RWPE2 (cell line): ENCODE measurements around the gene GATD1.
A peak's percentile ranks its signal among the peaks of the same experiment; 100 is the strongest.

Source experiments
- ATAC-seq: fragments of 200-7000 bp; cut with Tn5 transposase; 3 replicates; pipeline ENCODE4 v1.9.1; 2021; ENCODE audit warnings: low read depth
- DNase-seq: peaks from one replicate; pipeline ENCODE4 v3.0.0-alpha.2; 2020; ENCODE audit warnings: low spot score
- H3K27ac ChIP-seq: fragments of 450-650 bp; 2 replicates; pipeline ENCODE4 v1.5.1; 2017; ENCODE audit warnings: mild to moderate bottlenecking; ENCODE audit not compliant: poor library complexity, severe bottlenecking
- H3K27me3 ChIP-seq: fragments of 250-450 bp; sonication (Bioruptor Pico); 2 replicates; pipeline ENCODE4 v1.5.1; 2021; ENCODE audit warnings: mild to moderate bottlenecking, moderate library complexity; ENCODE audit not compliant: insufficient read depth, poor library complexity, severe bottlenecking
- H3K36me3 ChIP-seq: fragments of 250-450 bp; sonication (Bioruptor Pico); 2 replicates; pipeline ENCODE4 v1.5.1; 2020; ENCODE audit warnings: low read depth, mild to moderate bottlenecking, moderate library complexity
- H3K4me1 ChIP-seq: fragments of 250-450 bp; sonication (Bioruptor Pico); 2 replicates; pipeline ENCODE4 v1.5.1; 2021; ENCODE audit warnings: mild to moderate bottlenecking, moderate library complexity; ENCODE audit not compliant: insufficient read depth, poor library complexity, severe bottlenecking
- H3K4me3 ChIP-seq: fragments of 250-450 bp; sonication (Bioruptor Pico); 2 replicates; pipeline ENCODE4 v1.5.1; 2021; ENCODE audit warnings: mild to moderate bottlenecking, moderate library complexity; ENCODE audit not compliant: severe bottlenecking
- H3K9me3 ChIP-seq: fragments of 250-450 bp; sonication (Bioruptor Pico); 2 replicates; pipeline ENCODE4 v1.5.1; 2021; ENCODE audit warnings: mild to moderate bottlenecking, moderate library complexity; ENCODE audit not compliant: severe bottlenecking
- CTCF ChIP-seq: fragments of 450-650 bp; IDR thresholded peaks from one replicate; pipeline ENCODE4 v1.5.1; 2017; ENCODE audit warnings: mild to moderate bottlenecking, moderate library complexity; ENCODE audit not compliant: poor library complexity, severe bottlenecking

Gene GATD1

GRCh38 chr11:795634-796564 lies 18.6 kb upstream of the GATD1 start:
- H3K4me3 ChIP-seq, result peak overlapping the region; percentile 69
- peaks cover 2% of the 10 kb centered on the region for H3K4me1 ChIP-seq
- H3K9me3 ChIP-seq, result no peaks in the 10 kb centered on the region
- H3K27ac ChIP-seq, result peak overlapping the region; percentile 70
- DNase-seq (no peak), ATAC-seq (peak; percentile 52)
- no peaks in the 10 kb centered on the region for H3K27me3 ChIP-seq
- no peak for TF ChIP-seq CTCF
- peaks cover 7% of the 10 kb centered on the region; the same call in 1 of the 2 replicates for H3K36me3 ChIP-seq

- peaks cover 7% of the 10 kb centered on the region; the same call in 1 of the 2 replicates for H3K36me3 ChIP-seq
- H3K27ac ChIP-seq, result peak overlapping the region; percentile 70
- DNase-seq (no peak), ATAC-seq (peak; percentile 6; the same call in 1 of the 3 replicates)
- TF ChIP-seq CTCF, result no peak
- H3K9me3 ChIP-seq, result no peaks in the 10 kb centered on the region
- H3K27me3 ChIP-seq, result no peaks in the 10 kb centered on the region
- peaks cover 2% of the 10 kb centered on the region for H3K4me1 ChIP-seq
- H3K4me3 ChIP-seq, result peak overlapping the region; percentile 69
Observed at GRCh38 chr11:794766-795633, 17.7 kb upstream of the GATD1 start.

- Histone ChIP-seq H3K4me1 (peaks cover 2% of the 10 kb centered on the region), H3K27ac (peak overlapping the region; percentile 70), H3K4me3 (no peak overlapping the region), H3K27me3 (peaks cover 6% of the 10 kb centered on the region), H3K36me3 (peaks cover 7% of the 10 kb centered on the region; the same call in 1 of the 2 replicates), H3K9me3 (no peaks in the 10 kb centered on the region)
- no peak for ATAC-seq
- no peak for TF ChIP-seq CTCF
- DNase-seq, result no peak
Observed at GRCh38 chr11:794013-794765, 16.9 kb upstream of the GATD1 start.

- H3K4me3 ChIP-seq, result no peak overlapping the region
- no peak for TF ChIP-seq CTCF
- peaks cover 9% of the 10 kb centered on the region for H3K27me3 ChIP-seq
- DNase-seq, result no peak
- H3K36me3 ChIP-seq, result peaks cover 7% of the 10 kb centered on the region; the same call in 1 of the 2 replicates
- no peaks in the 10 kb centered on the region for H3K9me3 ChIP-seq
- no peak overlapping the region for H3K27ac ChIP-seq
- ATAC-seq, result no peak
- H3K4me1 ChIP-seq, result peaks cover 2% of the 10 kb centered on the region
Observed at GRCh38 chr11:793556-793955, 16.3 kb upstream of the GATD1 start.
